ENCODE data around the gene TIPRL.

The TIPRL gene

GRCh38 chr1:168230709-168231108, 51.9 kb downstream of the TIPRL start:
- H2AFZ ChIP-seq (ENCODE audit: low read depth, low read length) = no peak overlapping the region
- H3K4me3 ChIP-seq (ENCODE audit: low read length) = no peak overlapping the region
- TF ChIP-seq CTCF (IDR thresholded peaks at IDR 0.05; ENCODE audit: low read depth, low read length) (no peak), EZH2phosphoT487 (IDR thresholded peaks at IDR 0.05; ENCODE audit: low read depth) (no peak)
- peaks cover 23% of the 10 kb centered on the region for H3K4me1 ChIP-seq (ENCODE audit: low read length)
- H3K9ac ChIP-seq (ENCODE audit: low read length) = no peak overlapping the region
- H3K4me2 ChIP-seq (ENCODE audit: low read length) = no peak overlapping the region
- peaks cover 72% of the 10 kb centered on the region for H4K20me1 ChIP-seq (ENCODE audit: insufficient read depth, low read length)
- no peaks in the 10 kb centered on the region for H3K9me3 ChIP-seq (ENCODE audit: insufficient read depth, low read length)
- no peaks in the 10 kb centered on the region for H3K27me3 ChIP-seq (ENCODE audit: low read depth, low read length)
- H3K36me3 ChIP-seq (replicated peaks; ENCODE audit: low read depth, low read length) = peaks cover 63% of the 10 kb centered on the region
- no peak overlapping the region for H3K27ac ChIP-seq (ENCODE audit: low read length)
- H3K79me2 ChIP-seq (ENCODE audit: low read length) = peaks cover 78% of the 10 kb centered on the region

- TF ChIP-seq CTCF (IDR thresholded peaks at IDR 0.05; ENCODE audit: low read depth, low read length) (peak; percentile 81), EZH2phosphoT487 (IDR thresholded peaks at IDR 0.05; ENCODE audit: low read depth) (no peak)
- no peaks in the 10 kb centered on the region for H3K27me3 ChIP-seq (ENCODE audit: low read depth, low read length)
- H3K9ac ChIP-seq (ENCODE audit: low read length) = no peak overlapping the region
- H3K9me3 ChIP-seq (ENCODE audit: insufficient read depth, low read length) = no peaks in the 10 kb centered on the region
- no peak overlapping the region for H3K4me2 ChIP-seq (ENCODE audit: low read length)
- H2AFZ ChIP-seq (ENCODE audit: low read depth, low read length) = no peak overlapping the region
- no peak overlapping the region for H3K4me3 ChIP-seq (ENCODE audit: low read length)
- H3K27ac ChIP-seq (ENCODE audit: low read length) = no peak overlapping the region
- peaks cover 75% of the 10 kb centered on the region for H3K36me3 ChIP-seq (replicated peaks; ENCODE audit: low read depth, low read length)
- peaks cover 48% of the 10 kb centered on the region for H4K20me1 ChIP-seq (ENCODE audit: insufficient read depth, low read length)
- H3K79me2 ChIP-seq (ENCODE audit: low read length) = peaks cover 44% of the 10 kb centered on the region
- peaks cover 9% of the 10 kb centered on the region; the same call in 1 of the 2 replicates for H3K4me1 ChIP-seq (ENCODE audit: low read length)
These were observed 56.2 kb downstream of the TIPRL start for GRCh38 chr1:168234846-168235547.

GRCh38 chr1:168235548-168235885, 56.8 kb downstream of the TIPRL start:
- H3K4me1 ChIP-seq (ENCODE audit: low read length) = peaks cover 9% of the 10 kb centered on the region; the same call in 1 of the 2 replicates
- no peak overlapping the region for H3K9ac ChIP-seq (ENCODE audit: low read length)
- TF ChIP-seq EZH2phosphoT487 (IDR thresholded peaks at IDR 0.05; ENCODE audit: low read depth) (no peak), CTCF (IDR thresholded peaks at IDR 0.05; ENCODE audit: low read depth, low read length) (no peak; the same call in 1 of the 2 replicates)
- no peak overlapping the region for H3K4me3 ChIP-seq (ENCODE audit: low read length)
- H3K4me2 ChIP-seq (ENCODE audit: low read length) = no peak overlapping the region
- H3K36me3 ChIP-seq (replicated peaks; ENCODE audit: low read depth, low read length) = peaks cover 77% of the 10 kb centered on the region
- H3K27ac ChIP-seq (ENCODE audit: low read length) = no peak overlapping the region
- peaks cover 39% of the 10 kb centered on the region for H3K79me2 ChIP-seq (ENCODE audit: low read length)
- H4K20me1 ChIP-seq (ENCODE audit: insufficient read depth, low read length) = peaks cover 44% of the 10 kb centered on the region
- no peaks in the 10 kb centered on the region for H3K27me3 ChIP-seq (ENCODE audit: low read depth, low read length)
- H3K9me3 ChIP-seq (ENCODE audit: insufficient read depth, low read length) = no peaks in the 10 kb centered on the region
- no peak overlapping the region for H2AFZ ChIP-seq (ENCODE audit: low read depth, low read length)

GRCh38 chr1:168235937-168236336, 57.2 kb downstream of the TIPRL start:
- Histone ChIP-seq H4K20me1 (ENCODE audit: insufficient read depth, low read length) (peaks cover 41% of the 10 kb centered on the region), H3K9me3 (ENCODE audit: insufficient read depth, low read length) (no peaks in the 10 kb centered on the region), H2AFZ (ENCODE audit: low read depth, low read length) (no peak overlapping the region), H3K27me3 (ENCODE audit: low read depth, low read length) (no peaks in the 10 kb centered on the region), H3K4me1 (ENCODE audit: low read length) (peaks cover 9% of the 10 kb centered on the region; the same call in 1 of the 2 replicates), H3K9ac (ENCODE audit: low read length) (no peak overlapping the region), H3K79me2 (ENCODE audit: low read length) (peaks cover 35% of the 10 kb centered on the region), H3K36me3 (replicated peaks; ENCODE audit: low read depth, low read length) (peaks cover 77% of the 10 kb centered on the region), H3K27ac (ENCODE audit: low read length) (no peak overlapping the region), H3K4me2 (ENCODE audit: low read length) (no peak overlapping the region), H3K4me3 (ENCODE audit: low read length) (no peak overlapping the region)
- TF ChIP-seq CTCF (IDR thresholded peaks at IDR 0.05; ENCODE audit: low read depth, low read length) (no peak), EZH2phosphoT487 (IDR thresholded peaks at IDR 0.05; ENCODE audit: low read depth) (no peak)
